ENCODE measurements around the gene PDHX.

PDHX gene

DNA sequence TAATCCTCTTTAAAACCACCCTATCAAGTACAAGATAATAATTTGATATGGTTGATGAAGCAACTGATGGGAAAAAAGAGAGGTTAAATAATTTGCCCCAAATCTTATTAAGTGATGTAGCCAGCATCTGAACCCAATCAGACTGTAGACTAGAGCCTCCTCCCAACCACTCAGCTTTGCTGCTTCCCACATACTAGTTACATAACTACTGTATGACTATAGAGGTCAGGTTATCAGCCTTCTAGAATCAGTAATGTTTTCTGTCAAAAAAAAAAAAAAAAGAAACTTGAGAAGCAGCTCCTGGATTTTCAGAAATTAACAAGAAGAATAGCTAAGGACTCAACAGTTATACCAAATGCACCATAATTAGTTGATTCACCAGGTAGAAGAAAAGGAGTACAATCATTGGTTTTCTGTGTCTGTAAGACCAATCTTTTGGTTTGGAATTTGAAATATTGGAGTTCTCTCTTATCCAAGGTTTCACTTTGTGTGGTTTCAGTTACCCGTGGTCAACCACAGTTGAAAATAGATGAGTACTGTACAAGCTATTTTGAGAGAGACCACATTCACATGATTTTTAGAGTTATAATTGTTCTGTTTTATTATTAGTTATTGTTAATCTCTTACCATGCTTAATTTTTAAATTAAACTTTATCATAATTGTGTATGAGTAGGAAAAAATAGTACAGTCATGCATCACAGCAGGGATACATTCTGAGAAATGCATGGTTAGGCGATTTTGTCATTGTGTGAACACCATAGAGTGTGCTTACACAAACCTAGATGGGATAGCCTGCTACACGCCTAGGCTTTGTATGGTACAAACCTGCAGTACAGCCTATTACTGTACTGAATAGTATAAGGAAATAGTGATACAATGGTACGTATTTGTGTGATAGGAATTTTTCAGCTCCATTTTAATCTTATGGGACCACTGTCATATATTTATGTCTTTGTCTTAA, 72.2 kb downstream of the PDHX start:
- DNase-seq (ENCODE audit: low read depth in 3 of 3), result no peak

DNA sequence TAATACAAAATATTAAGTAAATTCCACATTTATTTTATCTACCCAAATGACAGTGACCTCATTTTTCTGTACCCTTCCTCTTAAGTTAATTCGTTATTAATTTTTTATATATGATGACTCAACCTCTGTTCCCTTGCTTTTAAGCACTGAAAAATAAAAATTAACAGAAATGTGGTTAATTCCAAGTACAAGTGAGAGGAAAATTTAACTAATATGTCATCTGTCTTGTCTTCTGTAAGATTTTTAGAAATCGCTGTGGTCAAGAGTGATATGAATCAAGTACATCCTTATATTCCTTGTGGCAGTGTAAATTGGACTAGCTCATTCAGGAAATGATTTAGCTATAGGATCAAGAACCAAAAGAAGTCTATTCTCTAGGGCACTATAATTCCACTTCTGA, 74.5 kb downstream of the PDHX start:
- no peak for DNase-seq (ENCODE audit: low read depth in 3 of 3)

GRCh38 chr11:34994854-34995253, 78.4 kb downstream of the PDHX start:
- no peak for DNase-seq (ENCODE audit: low read depth in 3 of 3)

DNA sequence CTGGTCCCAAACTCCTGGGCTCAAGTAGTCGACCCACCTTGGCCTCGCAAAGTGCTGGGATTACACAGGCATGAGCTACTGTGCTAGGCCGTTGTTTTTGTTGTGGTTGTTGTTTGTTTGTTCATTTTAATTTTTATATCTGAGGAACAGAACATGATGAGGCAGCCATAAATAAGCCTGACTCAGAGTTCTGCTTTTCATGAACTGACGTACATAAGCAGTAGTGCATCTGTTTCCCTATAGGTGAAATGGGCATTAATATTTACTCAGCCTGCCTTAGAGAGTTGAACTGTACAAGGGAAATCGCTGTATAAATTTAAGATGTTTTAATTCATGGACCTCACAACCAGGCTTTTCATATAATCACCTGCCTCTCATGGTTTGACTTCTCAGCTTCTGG, 80.5 kb downstream of the PDHX start:
- no peak for DNase-seq (ENCODE audit: low read depth in 3 of 3)

DNA sequence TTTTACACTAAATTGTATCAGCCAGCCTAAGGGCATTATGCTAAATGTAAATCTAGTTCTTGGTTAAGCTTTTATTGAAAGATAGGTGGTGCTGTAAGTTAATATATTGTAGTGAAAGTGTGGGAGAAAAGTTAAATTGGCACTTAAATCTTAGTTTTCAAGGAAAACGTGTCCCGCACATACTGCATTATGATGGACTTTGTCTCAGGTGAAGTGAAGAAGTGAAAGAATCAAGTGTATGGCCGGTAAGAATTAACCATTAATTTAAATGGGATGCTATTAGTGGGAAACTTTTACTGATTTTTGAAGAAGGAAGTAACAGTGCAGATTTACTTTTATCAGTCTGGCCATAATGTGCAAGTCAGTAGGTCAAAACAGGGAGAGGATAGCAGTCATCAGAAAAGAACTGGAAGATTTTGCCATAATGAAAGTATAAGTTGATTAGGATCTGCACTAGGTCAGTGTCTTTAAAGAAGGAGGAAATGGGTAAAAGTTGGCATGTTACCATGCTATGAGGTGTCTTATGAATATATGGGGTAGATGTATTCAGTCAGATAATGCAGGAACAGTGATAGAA, 81.6 kb downstream of the PDHX start:
- no peak for DNase-seq (ENCODE audit: low read depth in 3 of 3)

DNA sequence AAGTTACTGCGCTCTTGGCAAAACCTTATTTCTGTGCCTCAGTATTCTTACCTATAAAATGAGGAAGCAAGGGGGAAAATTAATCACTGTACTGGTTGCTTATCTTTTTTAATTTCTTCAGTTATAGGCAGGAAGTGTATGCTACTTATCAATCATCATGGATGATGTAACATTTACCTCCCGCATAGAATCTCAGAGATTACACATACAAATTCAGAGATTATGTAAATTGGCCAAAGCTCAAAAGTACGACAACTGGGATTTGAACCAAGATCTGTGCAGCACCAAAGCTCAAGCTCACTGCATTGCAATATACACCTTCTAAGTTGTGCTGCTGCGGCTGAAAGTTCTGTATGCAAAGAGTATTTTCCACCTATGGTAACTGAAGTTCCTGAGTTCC, 83.0 kb downstream of the PDHX start:
- DNase-seq (ENCODE audit: low read depth in 3 of 3), result no peak

DNA sequence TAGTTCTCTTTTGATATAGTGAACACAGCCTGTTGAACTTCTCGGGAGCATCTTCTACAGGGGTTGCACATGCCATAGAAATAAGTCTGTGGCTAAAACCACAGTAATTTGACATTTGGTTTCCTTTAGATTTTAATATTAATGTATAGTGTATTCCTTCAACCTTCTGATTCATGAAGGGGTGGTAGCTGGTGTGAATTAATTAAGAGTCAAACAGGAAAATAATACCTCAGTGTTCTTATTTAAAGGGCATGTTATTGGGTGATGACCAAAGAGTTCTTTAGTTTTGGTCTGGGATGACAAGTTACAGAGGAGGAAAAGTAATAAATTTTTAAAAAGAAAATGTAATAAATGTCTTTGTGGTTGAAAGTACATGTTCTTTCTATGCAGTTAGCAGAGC, 86.8 kb downstream of the PDHX start:
- no peak for DNase-seq (ENCODE audit: low read depth in 3 of 3)

DNA sequence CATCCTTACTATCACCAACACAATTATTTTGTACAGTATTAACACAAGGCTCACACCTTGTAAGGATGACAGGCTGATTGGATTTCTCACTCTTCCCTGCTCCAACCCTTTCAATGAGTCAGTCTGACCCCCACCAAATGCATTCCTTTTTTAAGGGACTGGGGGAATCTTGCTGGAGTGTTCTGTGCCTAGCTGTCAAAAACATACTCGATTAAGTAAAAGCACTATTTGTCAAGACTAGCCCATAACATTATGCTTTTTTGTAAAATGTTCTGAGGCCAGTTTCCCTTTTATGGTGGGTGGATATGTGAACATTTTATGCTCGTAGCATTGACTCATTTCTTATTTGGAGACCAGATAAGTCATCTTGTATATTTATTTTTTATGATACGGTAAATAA, 87.2 kb downstream of the PDHX start:
- DNase-seq (ENCODE audit: low read depth in 3 of 3), result no peak

- no peak for DNase-seq (ENCODE audit: low read depth in 3 of 3)
Measured at GRCh38 chr11:35005141-35005780, 88.8 kb downstream of the PDHX start.

DNA sequence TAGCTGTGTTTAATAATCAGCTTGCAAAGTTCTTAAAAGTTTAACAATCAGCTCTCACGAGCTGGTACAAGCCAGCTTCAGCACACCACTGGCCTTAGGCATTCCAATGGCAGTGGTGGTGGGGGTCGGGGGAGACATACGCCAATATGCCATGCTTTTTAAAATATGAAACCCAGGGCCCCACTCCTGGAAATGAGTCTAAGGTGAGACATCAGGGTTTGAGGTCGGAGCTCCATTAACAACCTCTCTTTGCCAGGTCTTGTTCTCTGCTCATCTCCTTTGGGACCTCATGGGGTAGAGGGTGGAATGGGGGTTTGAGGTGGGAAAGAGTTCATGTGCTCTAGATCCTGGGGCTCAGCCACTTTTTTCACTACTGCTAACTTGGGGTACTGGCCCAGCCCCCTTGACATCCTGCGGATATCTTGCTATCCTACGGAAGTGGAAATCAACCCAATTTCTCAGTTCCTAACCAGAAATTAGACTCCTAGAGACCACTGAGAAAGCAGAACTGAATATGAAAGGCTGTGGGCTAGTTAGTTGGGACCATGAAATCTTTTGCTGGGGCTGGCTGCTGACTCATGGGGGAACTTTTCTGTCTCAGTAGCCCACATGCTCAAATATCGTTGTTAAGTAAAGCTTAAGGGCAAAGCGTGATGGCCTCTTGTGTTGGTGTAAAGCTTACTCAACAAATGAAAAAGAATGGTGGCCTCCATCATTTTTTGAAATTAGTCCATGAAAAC, 90.1 kb downstream of the PDHX start:
- peak in 1 of 3 donors; percentile 30 for DNase-seq (ENCODE audit: low read depth in 3 of 3)

DNA sequence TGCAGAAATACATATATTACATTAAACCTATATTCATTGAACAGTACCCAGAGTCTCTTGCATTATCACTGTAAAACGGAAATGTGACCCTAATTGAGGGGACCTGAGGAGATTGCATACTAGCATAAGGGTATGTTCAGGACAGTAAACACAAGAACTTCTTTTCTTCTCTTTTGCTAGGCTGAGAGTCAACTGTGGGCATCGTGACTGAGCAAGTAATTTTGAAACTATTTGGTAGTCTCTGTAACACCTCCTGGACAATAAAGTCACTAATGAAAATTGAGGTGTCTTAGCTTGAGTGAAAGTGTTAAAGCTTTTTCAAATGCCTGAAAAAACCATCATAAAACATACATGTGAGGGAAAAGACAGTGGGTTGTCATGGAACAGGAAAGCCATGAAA, 90.9 kb downstream of the PDHX start:
- no peak for DNase-seq (ENCODE audit: low read depth in 3 of 3)

DNA sequence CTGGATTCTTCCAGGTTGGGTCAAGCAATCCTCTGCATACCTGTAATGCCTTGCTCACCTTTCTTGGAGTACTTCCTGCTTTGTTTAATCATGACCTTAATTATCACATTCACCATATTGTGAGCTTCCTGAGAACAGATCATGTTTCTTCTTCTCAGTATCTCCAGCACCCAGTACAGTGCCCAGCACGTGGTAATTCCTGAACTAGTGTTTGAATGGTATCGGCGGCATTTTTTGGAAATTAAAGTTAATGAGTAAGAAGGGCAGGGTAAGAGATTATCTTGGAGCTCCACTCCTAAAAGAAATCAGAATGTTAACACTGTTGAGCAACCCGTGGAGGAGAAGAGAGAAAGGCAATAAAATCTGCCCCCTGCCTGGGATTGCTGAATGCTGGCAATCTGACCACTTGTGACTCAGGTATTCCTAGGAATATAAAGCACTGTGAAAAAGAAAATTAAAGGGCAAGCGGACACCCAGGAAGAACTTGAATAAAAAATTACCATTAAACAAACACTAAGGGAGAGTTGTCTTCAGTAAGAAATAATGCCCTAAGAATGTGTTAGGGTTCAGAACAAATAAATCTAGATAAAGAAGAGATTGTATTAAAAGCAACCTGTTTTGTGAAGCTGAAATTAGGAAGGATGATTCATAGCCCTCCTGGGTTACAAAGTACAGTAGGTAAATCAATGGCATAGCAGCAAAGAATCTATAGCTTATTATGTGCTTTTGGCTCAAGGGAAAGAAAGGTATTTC, 92.9 kb downstream of the PDHX start:
- DNase-seq (ENCODE audit: low read depth in 3 of 3), result no peak

- no peak for DNase-seq (ENCODE audit: low read depth in 3 of 3)
Measured at GRCh38 chr11:35009944-35010342, 93.5 kb downstream of the PDHX start.

GRCh38 chr11:35010654-35011053, 94.2 kb downstream of the PDHX start:
- no peak for DNase-seq (ENCODE audit: low read depth in 3 of 3)

GRCh38 chr11:35011389-35011788, 95.0 kb downstream of the PDHX start:
- no peak for DNase-seq (ENCODE audit: low read depth in 3 of 3)

- no peak for DNase-seq (ENCODE audit: low read depth in 3 of 3)
Measured at GRCh38 chr11:35011944-35012343, 95.5 kb downstream of the PDHX start.

GRCh38 chr11:35012467-35013191, 96.2 kb downstream of the PDHX start:
- no peak for DNase-seq (ENCODE audit: low read depth in 3 of 3)

- no peak for DNase-seq (ENCODE audit: low read depth in 3 of 3)
Measured at GRCh38 chr11:35013514-35014233, 97.3 kb downstream of the PDHX start.

DNA sequence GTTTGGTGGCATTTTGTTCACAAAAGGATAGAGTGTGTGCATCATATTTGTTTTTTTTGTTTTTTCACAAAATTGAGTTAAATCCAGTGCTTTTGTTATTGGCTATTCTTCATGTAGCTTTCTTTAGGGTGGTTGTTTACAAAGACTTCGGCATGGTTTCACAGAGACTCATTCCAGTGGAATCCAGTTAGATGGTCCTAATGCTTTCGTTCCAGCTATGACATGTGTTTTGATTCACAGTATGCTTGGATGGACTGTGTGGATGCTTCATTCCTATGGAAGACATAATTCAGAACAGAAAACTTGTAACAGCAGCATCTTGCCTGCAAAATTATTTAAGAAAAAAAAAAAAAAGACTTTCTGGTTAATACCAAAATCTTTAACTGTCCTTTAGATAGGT, 97.9 kb downstream of the PDHX start:
- DNase-seq (ENCODE audit: low read depth in 3 of 3), result no peak
